Left forelimb (tissue), 1 donor: Measurements from ENCODE around the gene PRDM1.
"Not testable (repeated sequence)": the region's sequence is repeated elsewhere in the genome, so short reads cannot be mapped to it uniquely, and the experiment has no call there.

Experiments used
- DNase-seq: peaks from one replicate; pipeline ENCODE4 v3.0.0-alpha.2; 2018; ENCODE audit warnings: low spot score

The PRDM1 gene

DNA sequence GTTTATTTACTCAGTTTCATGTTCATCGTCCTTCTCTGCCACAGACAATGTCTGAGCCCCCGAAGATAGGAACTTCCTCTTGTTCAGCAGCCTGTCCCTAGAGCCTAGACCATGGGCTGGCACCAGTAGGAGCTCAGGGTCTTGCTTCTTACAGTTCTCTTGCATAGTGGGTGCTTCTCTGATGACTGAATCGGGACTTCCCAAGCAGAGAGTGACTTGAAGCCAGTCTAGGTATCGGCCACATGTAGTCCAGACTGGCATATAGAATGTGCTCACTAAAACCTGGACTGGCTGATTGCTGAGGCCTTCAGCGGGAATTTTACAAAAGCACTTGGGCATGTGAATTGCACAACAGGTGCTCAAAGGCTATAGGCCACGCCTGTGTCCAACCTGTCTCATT is 52.0 kb downstream of the PRDM1 start:
- no peak for DNase-seq

DNA sequence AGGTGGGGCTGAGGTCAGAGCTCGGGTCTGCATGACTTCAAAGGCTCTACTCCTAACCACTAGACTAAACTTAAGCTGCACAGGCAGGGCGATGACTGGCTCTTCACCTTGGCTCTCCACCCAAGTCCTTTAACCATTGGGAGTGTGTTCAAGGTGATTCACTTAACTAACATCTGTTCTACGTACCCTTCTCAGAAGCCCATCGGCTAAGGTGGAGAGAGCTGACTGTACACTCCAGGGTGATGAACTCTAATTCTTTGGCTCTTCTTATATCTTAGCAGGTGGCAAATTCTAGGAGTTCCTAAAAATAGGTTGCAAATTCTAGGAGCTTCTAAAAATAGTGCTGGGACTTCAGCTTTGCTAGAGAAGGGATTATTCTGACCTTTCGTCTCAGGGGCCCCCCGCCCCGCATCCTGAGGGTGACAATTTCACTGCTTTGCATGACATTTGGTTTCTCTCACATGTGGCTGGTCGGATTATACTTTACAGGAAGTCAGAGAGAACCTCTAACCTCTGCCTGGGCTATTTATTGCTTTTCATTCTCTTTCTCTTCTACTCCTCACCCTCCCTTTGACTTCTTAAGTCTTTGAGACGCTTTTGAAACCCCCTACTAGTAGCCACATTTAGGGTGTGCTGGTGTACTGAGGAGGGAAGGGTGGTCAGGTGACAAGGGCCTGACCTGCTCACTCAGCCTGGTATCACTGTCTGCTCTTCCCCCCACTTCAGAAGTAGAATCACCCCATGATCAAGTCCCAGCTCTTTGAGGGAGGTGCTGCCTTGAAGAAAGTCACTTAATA is 55.5 kb downstream of the PRDM1 start:
- DNase-seq, result no peak

DNA sequence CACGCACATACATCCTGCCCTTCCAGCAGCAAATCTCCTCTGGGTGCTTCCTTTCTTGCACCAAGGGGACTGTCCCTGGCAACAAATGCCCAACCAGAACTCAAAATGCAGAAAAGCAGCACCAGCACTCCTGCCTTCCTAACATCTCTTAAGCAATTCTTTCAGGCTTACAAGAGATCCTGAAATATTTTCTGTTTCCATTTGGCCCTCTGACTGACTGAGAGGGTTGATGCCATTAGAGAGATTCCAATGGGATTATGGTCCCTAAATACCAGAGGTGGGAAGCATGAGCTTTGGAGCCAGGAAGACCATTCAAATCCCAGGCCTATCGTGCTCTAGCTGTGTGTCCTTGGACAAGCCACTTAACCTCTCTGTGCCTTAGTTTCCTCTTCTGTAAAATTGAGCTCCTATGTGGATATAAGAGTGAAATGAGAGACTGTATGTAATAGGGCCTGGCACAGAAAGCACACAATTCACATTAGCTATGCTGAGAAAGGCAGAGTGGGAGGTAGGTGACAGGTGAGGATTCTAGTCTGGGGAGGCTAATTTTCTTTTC is 56.8 kb downstream of the PRDM1 start:
- DNase-seq, result no peak

DNA sequence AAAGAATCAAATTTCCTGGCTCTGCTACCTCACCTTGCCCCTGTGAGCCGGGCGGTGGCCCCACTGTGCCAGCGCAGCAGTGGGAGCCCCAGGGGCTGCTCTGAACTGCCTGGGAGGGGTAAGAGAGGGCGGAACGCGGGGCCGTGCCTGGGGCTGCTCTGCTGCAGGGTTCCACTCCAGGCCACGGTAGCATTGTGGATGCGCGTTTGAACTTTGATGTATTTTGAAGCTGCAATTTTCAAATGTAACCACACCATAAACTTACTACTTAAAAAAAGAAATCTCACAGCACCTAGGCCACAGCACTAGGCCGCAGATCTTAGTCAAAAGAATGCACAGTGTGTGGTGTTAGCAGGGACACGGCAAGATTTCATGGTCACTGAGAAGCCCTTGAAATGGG is 57.5 kb downstream of the PRDM1 start:
- no peak for DNase-seq

DNA sequence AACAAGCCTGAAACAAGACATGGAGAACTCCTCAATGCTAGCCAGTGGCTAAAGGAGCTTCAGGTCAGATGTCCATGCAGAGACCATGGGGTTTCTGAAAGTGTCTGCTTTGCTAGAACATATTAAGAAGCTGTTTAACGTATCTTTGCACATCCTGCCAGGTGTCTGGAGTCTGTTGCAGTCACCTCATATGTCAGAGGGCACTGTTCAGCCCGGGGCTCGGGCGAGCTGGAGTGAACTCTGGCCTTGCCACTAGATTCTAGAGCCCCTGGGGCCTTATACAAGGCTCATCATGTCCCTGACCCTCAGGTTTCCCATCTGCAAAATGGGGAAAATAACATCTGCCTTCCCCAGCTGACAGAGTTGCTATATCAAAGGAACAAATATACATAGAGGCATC is 59.0 kb downstream of the PRDM1 start:
- DNase-seq, result no peak

DNA sequence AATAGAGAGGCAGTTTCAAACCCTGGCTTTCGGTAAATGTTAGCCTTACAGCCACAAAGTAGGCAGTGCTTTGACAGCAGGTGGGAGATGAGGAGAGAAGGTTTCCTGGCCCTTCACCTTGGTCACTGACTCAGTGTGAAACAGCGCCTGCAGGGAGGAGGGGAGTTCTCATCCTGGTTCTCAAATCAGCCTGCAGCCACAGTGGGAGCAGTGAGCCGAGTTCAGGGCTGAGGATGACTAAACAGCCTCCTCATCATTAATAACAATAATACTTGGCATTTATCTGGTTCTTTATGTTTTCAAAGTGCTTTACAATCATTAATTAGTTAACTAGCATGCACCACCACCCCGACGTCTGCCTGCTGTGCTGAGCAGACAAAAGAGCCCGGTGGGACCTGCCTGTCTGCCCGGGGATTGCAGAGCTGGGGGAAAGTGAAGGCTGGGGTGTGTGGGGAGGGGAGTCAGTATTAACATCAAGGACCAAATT is 59.6 kb downstream of the PRDM1 start:
- no peak for DNase-seq

DNA sequence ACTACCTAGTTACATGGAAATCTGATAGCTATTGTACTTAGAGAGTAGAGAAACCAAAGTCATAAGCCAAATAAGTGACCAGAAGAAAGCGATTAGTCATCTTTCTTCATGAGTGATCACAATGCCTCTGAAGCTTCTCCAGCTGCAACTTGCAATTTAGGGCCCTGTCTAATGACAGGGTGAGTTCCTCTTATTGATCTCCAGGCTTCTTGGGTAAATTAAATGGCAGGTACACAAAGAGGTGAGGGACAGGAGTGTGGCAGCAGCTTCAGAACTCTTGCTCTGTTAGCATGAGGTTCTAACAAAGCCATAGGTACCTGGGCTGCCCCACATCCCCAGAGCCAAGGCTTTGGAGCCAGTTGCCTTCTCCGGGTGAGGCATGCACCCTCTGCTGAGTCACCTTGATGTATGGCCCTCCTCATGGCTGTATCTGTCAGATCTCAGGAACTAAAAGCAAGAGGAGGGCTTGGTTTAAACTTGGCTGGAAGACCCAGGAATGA is 60.8 kb downstream of the PRDM1 start:
- DNase-seq, result no peak

DNA sequence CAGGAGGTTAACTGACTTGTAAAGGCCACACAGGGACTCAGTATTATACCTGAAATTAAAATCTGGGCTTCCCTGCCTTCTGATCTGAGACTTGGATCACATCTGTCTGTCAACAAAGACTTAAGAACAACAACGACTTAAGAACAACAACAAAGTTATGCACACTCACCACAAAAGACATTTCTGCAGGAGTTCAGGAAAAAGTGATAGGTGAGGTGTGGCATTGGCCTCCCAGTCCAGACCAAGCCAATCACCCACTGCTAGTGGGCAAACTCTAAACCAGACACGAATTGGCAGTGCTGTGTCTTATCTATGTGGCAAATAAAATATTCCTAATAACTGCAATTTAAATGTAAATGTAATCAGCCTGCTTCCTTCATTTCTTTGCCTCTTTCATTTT is 61.3 kb downstream of the PRDM1 start:
- DNase-seq, result no peak

DNA sequence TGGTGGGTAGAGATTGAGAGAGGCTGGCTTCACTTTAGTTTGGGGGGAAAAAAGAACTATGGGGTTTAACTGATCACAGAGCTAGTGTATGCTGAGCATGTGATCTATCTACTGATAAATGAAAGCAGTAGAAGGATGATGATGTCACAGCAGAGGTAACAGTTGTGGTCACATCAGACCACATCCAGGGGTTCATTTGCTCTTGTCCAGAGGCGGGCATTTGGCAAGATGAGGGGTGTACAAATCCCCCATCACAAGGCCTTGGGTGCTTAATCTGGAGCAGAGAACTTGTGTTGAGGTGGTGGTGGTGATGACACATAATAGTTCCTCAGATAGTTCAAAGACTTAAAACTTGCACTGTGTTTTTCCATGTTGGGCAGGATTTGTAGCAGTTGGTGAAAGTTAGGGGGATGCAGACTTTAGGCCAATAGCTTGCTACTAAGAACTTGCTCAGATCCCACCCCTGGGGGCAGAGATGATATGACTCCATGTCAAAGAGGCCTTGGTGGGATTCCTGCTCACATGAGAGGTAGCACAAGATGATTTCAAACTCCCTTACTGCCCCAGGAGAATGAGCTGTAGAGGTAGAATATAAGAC is 63.4 kb downstream of the PRDM1 start:
- no peak for DNase-seq

DNA sequence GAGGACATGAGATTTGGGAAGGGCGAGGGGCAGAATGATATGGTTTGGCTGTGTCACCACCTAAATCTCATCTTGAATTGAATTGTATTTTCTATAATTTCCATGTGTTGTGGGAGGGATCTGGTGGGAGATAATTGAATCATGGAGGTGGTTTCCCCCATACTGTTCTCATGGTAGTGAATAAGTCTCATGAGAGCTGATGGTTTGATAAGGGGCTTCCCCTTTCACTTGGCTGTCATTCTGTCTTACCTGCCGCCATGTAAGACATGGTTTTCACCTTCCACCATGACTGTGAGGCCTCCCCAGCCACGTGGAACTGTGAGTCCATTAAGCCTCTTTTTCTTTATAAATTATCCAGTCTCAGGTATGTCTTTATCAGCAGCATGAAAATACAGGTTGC is 66.3 kb downstream of the PRDM1 start:
- DNase-seq, result not testable (repeated sequence)

DNA sequence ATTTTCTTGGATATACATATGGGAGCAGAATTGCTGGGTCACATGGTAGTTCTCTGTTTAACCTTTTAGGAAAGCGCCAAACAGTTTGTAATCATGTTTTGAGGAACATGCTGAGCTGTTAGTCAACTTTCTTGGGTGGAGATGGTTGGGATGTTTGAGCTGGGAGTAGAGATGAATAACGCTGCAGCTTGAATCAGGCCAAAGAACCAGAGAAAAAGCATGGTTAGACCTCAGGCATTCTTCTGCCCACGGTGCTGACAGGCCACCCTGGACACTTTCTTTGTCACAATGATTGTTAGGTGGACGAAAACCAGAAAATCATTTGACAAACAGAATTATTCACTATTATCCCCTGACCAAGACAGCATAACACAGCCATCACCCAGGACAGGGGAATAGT is 66.8 kb downstream of the PRDM1 start:
- no peak for DNase-seq

DNA sequence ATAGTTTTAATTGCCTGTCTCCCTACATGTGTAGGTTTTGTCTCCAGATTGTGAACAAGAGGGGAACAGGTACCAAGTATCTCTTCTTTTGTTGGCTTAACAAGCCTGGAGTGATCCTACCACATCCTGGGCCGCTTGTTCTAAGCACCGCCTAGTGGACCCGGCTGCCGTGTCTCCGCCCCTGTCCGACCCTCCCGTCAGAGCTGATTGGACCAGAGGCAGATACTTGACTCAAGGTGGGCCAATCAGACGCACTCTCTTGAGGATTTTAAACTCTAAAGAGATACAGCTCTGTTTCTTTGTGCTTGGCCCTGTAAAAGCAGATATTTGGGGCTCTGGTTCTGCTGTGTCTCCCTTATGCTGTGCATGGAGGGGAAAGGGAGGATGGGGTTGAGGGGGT is 68.2 kb downstream of the PRDM1 start:
- DNase-seq, result no peak

DNA sequence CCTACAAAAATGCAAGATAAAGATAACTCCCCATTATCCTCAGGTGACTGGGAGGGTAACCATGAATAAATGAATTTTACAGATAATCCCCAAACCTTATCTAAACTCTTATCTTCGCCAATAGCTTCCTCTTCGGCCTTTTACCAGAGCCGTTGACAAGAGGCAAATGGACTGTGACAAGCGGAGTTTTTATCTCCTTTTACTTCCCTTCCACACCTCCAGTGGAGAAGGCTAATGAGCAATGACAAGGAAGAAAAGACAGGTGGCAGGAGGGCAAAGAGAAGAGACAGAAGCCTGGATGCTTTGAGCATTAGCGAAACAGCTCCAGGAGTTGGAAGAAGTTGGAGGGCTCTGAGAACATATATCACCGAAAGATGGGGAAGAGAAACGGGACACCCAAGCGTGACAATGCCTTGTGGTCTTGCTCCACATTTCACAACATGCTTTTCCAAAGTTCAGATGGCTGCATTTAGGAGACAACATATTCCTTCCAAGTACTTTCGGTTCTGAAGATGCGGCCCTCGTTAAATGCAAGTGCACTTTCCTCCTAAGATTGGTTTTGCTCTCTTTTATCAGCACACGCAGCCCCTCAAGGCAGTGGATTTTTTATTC is 69.2 kb downstream of the PRDM1 start:
- DNase-seq, result no peak

DNA sequence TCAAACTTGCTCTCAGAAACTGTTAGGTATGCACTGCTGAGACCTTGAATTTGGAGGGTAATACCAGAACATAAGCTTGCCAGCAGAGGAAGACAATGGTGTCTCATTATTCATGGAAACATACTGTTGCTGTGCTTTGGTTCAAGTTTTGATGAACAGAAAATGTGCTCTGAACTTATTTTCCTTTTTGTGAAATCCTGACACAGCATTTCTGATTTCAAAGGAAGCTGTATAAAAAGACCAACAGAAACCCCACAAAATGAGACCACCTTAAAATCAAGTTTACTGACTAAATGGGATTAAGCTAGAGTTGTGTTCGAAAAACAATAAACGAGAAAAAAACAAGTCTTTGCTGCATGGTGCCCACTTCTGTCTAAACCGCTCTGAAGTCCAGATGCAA is 70.3 kb downstream of the PRDM1 start:
- DNase-seq, result no peak

DNA sequence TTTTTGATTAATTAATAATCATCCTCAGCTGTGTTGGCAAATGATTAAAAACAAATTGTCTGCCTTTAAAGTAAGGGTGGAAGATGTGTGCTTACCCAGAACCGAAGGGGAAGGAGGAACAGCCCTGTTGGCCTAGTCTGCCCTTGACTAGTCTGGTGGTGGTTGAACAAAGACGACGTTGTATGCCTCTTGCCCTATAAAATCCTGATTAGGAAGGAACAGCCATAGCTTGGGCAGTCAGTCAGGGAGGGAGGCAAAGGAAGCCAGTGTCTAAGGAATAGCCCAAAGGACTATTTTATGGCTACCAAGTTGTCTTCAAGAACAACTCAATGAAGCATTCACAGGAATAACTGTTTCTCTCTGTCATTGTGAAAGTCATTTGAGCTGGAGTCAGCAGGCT is 70.7 kb downstream of the PRDM1 start:
- DNase-seq, result no peak

DNA sequence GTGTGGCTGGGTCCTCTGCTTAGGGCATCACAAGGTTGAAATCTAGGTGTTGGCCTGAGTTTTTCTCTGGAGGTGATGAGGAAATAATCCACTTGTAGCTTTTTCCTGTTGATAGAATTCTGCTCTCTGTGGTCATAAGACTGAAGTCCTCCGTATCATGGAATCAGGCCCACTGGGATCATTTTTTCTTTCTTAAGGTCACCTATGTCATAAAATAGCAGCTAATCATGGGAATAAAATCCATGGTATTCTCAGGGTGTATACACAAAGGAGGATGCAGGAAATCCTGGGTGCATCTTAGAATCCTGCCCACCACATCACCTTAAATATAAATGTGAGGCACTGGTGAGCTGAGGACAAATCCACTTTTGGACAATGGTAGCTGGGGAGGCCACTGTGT is 72.7 kb downstream of the PRDM1 start:
- no peak for DNase-seq
